Stimulated activated naive CD4-positive, alpha-beta T cell (primary cell): ENCODE results near the gene OR2T4.
A peak's percentile ranks its signal among the peaks of the same experiment; 100 is the strongest.

Experiments
- DNase-seq, 6 experiments: peaks; one replicate each; lab custom pipeline; 2025; lab: John Stamatoyannopoulos, UW

Gene OR2T4, protein sequence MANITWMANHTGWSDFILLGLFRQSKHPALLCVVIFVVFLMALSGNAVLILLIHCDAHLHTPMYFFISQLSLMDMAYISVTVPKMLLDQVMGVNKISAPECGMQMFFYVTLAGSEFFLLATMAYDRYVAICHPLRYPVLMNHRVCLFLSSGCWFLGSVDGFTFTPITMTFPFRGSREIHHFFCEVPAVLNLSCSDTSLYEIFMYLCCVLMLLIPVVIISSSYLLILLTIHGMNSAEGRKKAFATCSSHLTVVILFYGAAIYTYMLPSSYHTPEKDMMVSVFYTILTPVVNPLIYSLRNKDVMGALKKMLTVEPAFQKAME

DNA sequence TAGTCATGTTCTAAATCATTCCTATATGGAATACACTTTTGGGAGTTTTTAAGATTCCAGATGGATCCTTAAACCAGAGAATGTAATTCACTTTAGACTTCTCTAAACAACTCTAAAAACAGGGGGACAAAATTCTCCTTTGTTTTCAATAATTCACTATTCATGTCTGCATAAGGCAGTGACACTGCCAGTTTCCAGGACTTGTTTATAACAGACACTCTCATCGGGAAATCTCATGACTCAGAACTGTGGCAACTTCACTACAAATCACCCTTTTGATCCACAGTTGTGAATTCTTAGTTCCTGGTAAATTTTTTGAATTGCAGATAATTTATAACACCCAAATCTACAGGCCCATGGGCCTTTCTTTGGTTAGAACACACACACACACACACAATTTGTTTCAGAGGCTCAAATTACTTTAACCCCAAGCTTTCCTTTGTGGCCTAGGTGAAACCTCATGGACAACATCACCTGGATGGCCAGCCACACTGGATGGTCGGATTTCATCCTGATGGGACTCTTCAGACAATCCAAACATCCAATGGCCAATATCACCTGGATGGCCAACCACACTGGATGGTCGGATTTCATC is at the start of gene OR2T4:
Gene OR2T4 (plus strand): TSS at position 545 of the 595 bp plus-strand sequence. CDS start 0 bp downstream, at position 545.
- no peak for DNase-seq

DNA sequence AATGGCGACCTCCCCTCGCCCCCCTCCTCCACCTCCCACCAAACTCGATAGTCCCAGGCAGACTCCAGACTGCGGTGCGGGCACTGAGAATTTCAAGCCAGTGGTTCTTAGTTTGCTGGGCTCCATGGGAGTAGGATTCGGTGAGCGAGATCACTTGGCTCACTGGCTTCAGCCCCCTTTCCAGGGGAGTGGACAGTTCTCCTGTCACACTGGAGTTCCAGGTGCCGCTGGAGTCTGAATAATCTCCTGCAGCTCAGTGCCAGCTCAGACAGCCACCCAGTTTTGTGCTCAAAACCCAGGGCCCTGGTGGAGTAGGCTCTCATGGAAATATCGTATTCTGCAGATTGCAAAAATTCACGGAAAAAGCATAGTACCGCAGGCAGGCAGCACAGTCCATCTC is 44.7 kb upstream of the OR2T4 start:
- DNase-seq, result no peak

DNA sequence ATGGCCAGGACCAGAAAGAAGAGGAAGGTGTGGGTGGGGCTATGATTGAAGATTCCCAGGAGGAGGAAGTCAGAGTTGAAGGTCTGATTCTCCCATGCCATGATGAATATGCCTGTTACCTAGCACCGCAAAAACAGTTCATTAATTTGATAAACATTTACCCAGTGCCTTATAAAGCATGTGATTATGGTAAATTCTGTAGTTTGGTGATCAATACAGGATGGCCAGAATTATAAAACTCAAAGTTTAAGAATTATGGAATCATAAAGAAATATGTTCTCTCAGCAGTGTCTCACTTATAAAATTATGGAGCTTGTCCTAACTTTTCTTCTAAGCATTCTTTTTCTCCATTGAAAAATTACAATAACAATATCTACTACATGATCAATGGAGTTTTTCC is 37.0 kb upstream of the OR2T4 start, which contains the start of gene OR2M7:
Gene OR2M7 (minus strand): TSS at position 101 of the 400 bp plus-strand sequence. CDS start 0 bp downstream, at position 101.
- DNase-seq, result no peak

DNA sequence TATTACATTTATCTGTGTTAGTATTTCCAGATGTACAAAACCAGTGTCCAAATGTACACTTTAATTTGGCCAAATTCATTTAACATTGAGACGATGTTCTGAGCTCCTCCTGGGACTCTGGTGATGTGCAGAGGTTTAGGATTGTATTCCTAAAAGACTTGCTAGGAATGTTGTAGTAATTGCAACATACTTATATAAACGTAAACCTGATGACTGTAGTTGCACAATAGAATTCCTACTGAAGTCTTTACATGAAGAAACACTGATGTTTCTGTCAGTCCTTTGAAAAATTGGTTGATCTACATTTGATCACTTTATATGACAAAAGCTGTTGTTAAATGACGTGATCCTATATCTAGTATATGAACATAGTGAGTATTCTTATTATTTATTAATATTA is 18.0 kb upstream of the OR2T4 start:
- DNase-seq, result no peak

DNA sequence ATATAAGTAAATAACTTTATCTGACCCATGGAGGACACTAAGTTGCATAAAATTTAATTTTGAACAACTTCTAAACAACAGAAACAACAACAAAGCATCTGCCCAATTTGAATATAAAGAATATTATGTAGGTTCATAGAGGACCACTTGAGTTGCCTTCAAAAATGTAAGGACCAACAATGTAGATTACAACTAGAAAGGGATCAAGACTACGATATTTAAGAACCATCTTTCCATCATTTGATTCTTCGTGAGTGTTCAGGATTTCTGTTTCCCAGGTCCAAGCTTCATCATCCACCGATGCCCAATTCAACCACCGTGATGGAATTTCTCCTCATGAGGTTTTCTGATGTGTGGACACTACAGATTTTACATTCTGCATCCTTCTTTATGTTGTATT is 13.0 kb upstream of the OR2T4 start, which contains the start of gene OR14C36:
Gene OR14C36 (plus strand): TSS at position 301 of the 400 bp plus-strand sequence. CDS start 0 bp downstream, at position 301.
- no peak for DNase-seq

DNA sequence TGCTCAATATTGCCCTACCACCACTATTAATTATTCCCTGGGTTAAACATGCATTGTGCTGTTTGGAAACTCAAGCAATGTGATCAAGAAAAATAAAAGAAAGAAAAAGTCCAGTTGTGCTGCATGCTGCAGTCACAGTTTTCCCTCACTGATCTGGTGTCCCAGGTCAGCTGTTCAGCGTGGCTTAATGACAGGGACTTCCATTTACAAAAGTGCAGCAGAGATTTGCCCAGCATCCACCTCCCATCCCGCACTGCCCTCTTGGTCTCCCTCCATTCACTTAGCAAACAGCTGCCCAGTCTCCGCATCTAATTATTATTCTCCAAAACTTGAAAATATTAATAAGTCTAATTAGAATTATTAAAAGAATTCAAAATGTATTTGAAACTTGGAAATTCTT is 2.0 kb upstream of the OR2T4 start:
- DNase-seq, result no peak

DNA sequence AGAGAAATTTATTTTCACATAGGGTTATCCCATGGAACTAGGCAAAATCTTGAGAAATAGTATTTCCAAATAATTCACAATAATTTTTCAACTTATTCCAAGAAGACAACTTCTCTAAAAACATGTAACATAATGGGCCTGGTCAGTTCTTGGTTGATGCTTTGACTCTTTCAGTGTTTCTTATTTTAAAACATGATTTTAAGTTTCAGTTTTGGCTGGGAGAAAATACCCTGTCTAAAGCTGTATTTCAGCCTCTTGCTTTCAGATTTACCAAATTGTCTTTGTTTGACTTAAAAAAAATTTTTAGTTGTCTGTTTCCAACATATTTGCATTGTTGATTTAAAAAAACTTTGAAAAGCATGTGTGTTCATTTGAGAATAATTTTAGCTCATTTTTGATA is 5.1 kb downstream of the OR2T4 start:
- no peak for DNase-seq

DNA sequence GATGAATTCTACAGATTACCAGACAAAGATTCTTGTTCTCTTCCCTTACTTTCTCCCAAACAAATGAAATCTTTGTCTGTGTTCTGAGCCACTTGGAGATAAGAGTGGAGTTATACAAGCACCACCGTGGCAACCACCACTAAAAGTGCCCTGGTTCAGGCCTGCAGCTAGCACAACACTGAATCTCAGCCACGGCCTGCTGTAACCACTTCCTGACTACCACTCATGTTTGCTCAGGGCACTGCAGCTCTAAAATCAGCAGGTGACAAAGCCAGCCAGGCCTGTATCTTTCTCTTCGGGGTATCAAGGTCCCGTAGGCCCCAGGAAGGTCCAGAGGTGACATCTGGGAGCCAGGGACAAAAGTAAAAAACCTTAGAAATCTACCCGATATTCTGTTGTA is 10.9 kb downstream of the OR2T4 start:
- DNase-seq, result peak in 1 of 6 experiments; percentile 14

DNA sequence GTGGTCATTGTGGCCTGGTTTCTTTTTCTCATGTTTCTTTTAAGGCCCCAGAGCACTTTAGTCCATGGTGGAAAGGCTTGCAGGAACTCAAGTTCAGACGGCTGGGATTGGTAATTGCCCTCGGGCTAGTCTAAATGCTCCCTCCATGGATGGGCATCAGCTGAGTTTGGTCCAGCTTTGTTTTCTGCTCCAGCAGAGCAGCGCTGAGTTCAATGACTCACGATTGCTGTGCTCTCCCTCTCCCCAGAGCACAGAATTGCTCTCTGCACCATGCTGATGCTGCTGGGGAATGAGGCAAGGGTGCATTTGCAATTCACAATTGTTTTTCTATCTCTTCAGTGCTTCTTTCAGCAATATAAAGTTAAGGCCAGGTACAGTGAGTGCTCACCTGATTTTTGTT is 12.3 kb downstream of the OR2T4 start:
- no peak for DNase-seq

DNA sequence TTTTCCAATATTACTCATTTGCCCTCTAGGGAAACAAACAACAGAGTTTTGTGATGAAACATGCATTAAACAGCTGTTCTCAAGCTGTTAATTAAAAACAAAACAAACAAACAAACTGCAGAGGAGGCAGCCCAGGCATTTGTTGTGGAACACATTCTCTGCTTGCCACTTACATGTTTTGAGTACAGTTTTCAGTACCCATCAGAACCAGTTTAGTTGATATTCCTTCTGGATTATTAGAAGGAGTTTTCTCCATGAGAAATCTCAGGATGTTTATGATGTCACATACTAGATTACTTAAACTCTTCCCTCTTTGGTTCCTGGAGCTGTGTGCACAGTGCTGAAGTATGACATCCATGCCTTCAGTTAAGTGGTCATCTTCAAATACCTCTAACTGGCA is 14.0 kb downstream of the OR2T4 start, which contains the start of gene OR2T6:
Gene OR2T6 (plus strand): TSS at position 301 of the 400 bp plus-strand sequence. CDS start 11,863 bp downstream, outside the sequence.
- no peak for DNase-seq

DNA sequence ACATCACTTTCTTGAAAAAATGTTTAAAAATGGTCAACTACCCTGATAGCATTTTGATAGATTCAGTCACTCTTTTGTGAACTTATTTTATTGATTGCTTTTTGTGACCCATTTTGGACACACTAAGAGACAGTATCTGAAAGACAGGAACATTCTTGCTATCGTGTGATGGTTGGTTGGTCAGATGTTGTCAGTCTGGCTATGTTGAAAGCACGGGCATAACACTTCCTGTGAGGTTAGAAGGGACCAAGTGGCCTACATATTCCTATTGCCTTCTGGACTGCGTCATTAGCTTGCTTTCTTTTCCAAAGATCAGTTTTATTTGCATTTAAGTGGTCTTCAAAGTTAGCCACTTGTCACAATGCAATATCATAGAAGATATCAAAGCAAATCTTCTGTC is 15.5 kb downstream of the OR2T4 start:
- no peak for DNase-seq

DNA sequence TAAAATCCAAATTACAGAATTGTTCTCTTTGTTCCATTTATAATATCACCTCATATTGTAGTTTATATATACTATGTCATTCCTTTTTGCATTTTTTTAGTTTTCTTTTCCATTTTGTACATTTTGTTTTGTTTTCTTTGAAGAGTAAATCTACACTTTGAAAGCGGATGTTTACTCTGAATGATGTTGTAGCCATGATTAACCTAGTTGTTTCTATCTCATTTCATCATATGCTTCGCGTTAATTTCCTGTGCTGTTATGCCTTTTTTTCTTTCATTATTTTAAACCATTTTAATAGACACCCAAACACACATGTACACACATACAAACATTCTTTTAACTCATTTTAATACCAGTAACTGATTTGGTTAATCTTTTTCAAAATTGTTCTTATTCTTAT is 19.4 kb downstream of the OR2T4 start:
- DNase-seq, result no peak

DNA sequence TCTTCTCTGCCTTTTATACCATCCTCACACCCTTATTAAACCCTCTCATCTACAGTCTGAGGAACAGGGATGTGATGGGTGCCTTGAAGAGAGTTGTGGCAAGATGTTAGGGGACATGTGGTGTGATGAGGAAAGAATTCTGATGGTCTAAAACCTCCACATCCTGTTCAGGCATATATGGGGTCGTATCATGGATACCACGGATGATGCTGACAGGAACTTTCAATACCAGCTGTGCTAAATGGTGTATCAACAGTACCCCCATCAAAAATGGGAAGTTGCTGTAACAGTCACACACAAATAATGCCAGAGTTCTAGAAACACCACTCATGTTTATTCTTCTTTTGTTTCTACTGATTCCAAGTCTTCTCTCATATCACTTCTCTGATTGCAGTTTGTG is 27.0 kb downstream of the OR2T4 start:
- DNase-seq, result no peak

DNA sequence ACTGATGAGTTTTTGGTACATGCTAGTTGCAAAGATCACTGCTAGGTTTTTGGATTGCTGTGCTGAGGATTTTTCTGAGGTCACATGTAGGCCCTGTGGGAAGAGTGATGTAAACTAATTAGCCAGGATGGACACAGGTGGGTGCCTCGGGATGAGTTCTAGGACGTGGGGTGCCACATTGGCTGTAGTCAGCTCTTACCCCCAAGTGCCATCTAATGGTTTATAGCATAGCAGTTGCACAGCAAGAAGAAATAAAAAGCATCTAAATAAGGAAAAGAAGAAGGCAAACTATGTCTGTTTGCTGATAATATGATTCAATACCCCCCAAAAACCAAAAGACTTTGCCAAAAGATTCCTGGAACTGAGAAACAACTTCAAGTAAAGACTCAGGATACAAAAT is 31.6 kb downstream of the OR2T4 start:
- no peak for DNase-seq

DNA sequence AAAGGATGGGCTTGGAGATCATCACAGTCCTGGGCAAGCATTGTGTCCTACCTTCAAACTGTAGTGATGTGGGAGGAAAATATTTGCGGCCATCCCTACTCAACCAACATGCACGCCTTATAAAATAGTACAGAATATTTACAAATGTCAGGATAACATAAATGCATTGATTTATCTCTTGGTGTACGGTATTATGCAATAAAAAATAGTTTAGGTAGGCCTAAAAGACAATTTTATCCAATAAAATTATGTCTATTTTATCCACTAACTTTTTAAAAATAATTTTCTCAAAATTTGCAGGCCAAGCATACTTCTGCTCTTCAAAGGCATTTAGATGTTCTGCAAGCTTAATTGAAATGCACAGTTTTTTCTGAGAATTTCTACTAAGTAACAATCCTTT is 41.3 kb downstream of the OR2T4 start, which contains the start of gene OR2T1:
Gene OR2T1 (plus strand): TSS at position 301 of the 400 bp plus-strand sequence. CDS start 3,100 bp downstream, outside the sequence.
- no peak for DNase-seq

DNA sequence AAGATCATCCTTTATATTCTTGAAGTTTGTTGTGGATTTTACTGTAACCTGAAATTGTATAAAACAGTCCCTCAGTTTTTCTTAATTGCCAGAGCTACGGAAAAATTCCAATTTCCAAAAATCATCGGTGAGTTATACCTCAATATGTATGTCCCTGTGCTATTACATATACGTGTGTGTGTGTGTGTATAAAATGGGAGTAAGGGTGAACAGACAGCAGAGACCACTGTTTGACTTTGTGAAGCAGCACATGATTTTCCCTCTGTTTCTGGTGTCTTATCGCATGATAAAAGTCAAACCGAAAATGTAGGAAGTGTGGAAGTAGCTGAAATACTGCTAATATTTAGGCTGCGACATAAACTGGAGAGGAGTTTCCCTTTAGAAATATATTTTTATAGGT is 42.6 kb downstream of the OR2T4 start:
- DNase-seq, result peak; percentile 58 to 91 (median 77)

DNA sequence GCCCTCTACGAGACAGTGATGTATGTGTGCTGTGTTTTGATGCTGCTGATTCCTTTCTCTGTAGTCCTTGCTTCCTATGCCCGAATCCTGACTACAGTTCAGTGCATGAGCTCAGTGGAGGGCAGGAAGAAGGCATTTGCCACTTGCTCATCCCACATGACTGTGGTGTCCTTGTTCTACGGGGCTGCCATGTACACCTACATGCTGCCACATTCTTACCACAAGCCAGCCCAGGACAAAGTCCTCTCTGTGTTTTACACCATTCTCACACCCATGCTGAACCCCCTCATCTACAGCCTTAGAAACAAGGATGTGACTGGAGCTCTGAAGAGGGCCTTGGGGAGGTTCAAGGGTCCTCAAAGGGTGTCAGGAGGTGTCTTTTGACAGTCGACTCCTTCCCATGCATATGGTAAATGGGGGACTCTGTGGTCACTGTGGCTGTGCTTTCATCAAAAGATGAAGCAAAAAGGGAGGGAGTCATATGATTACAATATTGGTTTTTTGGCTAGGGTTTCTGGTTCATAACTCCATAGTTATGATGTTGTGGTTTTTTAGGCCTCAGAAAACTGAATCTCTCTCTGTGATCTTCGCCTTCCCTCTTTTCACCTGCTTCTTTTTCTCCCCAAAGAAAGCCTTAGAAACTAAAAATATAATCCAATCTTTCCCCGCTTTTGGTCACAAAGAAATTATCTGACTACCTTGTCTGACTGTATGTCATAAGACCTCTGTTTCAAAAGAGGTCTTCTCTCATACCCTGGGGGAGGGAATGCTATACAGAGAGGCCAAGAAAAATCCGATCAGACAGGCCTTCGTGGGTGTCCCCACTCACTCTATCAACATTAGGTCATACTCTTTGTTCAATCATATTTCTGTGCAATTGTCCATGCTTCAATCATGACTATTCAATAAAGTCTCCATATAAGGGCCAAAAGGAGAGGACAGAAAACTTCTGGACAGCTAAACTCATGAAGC is 45.5 kb downstream of the OR2T4 start:
- DNase-seq, result no peak
